ENCODE data around the gene OBP2A.
"Not testable (repeated sequence)": the region's sequence is repeated elsewhere in the genome, so short reads cannot be mapped to it uniquely, and the experiment has no call there.

Gene OBP2A

GRCh38 chr9:135545646-135546176 is at the start of gene OBP2A:
TSS of gene OBP2A (plus strand) at chr9:135546126. CDS start at chr9:135546181, 55 bp downstream.
- DNase-seq (ENCODE audit: low spot score), result not testable (repeated sequence)

DNA sequence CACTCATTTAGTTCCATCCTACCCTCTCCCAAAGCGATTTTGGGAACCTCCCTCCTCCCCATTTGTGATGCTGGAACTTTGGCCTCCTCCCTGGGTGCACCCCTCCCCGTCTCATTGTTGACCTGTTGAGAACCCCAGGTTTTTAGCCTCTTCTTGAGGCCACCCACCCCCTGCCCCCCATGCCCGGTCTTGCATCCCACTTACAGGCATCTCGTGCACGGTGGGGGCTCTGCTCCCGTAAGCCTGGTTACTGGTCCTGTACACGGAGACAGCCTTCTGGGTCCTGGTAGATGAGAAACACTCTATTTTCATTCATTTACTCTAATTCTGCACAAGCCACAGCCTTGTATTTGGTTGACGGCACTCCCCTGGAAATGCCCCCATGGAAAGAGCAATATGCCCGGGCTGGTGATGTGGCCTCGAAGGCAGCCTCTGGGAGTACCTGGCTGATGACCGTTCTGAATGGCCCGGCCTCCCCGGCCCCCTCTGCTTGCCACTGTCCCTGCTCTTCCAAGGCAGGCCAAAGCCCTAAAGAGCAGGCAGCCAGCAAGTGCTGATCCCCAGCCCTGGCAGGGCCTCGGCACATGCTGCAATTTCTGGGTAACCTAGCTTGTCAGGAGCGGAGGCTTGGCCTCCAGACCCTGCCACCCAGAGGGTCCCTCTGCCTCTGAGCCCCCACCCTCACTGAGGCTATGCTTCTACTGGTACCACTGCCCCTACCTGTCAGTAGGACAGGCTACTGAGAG is 47.4 kb upstream of the OBP2A start:
- no peak for DNase-seq (ENCODE audit: low spot score)

DNA sequence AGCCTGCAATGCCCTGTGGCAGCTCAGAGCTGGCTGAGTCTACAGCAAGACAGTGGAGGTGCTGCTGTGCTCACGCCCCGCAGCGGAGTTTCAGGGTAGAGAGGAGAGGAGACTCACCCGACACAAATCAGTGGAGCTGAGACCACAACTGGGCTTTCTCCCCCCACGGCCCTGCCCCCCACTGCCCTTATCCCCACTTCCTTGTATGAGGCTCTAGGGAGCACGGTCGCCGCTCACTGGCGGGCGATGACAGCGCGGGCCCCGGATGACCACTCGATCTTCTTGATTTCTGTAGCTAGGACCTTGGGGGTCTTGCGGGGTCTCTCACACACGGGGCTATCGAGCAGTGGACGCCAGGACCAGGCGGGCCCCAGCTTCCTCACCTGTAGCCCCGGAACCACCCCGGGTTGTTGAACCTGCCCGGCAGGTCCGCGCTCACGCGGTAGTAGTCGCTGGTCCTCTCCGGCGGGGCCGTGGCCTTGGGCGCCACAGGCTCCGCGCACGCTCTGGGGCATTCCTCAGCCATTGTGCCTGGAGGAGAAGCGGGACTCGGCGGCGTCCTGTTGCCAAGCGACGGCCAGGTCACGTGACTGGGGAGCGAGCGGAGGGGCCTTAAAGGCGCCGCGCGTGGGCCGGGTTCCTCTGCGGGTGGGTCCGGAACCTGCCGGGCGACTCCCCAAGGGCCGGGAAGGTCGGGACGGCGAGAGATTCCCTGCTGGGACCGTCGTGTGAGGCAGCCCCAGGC is 46.4 kb upstream of the OBP2A start:
- peak; percentile 94 for DNase-seq (ENCODE audit: low spot score)

GRCh38 chr9:135500071-135500524 is 45.8 kb upstream of the OBP2A start:
- DNase-seq (ENCODE audit: low spot score), result no peak

DNA sequence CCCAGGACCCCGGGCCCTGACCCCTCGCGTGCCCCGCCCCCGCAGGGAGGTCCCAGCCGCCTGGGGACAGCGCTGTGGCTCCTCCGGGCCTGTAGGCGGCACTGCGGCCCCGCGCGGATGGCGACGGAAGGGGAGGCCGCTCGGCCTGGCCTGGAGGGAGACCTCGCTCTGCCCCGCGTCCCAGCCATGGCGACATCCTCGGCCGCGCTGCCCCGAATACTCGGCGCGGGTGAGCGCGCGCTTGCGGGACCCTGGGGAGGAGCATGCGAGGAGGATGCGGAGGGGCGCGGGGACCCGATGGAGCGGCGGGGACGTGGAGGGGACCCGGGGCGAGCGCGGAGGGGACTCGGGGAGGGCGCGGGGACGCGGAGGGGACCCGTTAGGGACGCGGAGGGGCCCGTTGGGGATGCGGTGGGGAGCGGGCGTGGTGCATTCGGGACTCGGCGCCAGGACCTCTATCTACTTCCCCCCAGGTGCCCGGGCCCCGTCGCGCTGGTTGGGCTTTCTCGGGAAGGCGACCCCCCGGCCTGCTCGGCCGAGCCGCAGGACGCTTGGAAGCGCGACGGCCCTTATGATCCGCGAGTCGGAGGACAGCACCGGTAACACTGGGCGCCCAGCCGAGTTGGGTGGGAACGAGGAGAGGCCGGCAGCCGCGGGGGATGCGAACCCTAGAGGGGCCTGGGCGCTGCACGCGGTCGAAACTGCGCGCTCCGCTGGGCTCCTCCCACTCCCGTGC is 45.2 kb upstream of the OBP2A start, which contains the start of gene MRPS2:
MRPS2 (plus strand) TSS at position 158 of the 736 bp plus-strand sequence; CDS start at position 187, 29 bp downstream.
- DNase-seq (ENCODE audit: low spot score), result peak; percentile 96

GRCh38 chr9:135501261-135502167 is 44.4 kb upstream of the OBP2A start:
- peak; percentile 91 for DNase-seq (ENCODE audit: low spot score)

DNA sequence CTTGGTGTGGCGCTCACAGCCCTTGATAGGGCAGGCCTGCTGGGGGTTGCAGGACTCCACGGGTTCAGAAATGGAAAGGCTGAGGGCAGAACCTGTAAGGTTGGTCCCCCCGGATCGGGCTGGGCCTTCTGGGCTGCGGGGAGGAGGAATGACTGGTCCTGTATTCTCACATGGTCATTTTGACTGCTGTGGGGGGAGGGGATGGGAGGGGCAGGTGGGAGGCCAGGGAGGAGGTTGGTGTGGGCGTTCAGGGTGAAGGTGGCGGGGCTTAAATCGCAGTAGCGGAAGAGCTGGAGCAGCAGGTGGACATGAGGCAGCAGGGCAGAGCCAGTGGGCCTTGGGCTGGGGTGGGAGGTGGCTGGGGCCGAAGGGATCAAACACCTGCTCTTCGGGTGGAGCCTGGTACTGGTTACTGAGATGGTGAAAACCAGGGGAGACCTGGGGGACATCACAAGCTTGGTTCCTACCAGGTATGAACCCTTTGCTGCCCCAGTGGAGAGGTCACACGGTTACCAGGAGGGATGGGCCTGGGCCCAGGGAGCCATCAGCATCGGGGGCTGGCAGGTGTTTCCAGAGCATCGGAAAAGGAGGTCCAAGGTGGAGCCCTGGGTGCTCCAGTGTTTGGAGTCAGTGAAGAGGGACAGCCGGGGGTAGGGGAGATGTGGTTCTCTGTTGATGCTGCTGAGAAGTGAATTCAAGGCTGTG is 43.6 kb upstream of the OBP2A start:
- DNase-seq (ENCODE audit: low spot score), result no peak

GRCh38 chr9:135502873-135503321 is 43.0 kb upstream of the OBP2A start:
- no peak for DNase-seq (ENCODE audit: low spot score)

- no peak for DNase-seq (ENCODE audit: low spot score)
Measured at GRCh38 chr9:135503371-135504261, 42.3 kb upstream of the OBP2A start.

- peak; percentile 86 for DNase-seq (ENCODE audit: low spot score)
Measured at GRCh38 chr9:135504262-135505243, 41.4 kb upstream of the OBP2A start.

GRCh38 chr9:135505406-135506187 is 40.3 kb upstream of the OBP2A start:
- no peak for DNase-seq (ENCODE audit: low spot score)

GRCh38 chr9:135506327-135507103 is 39.4 kb upstream of the OBP2A start:
- no peak for DNase-seq (ENCODE audit: low spot score)

DNA sequence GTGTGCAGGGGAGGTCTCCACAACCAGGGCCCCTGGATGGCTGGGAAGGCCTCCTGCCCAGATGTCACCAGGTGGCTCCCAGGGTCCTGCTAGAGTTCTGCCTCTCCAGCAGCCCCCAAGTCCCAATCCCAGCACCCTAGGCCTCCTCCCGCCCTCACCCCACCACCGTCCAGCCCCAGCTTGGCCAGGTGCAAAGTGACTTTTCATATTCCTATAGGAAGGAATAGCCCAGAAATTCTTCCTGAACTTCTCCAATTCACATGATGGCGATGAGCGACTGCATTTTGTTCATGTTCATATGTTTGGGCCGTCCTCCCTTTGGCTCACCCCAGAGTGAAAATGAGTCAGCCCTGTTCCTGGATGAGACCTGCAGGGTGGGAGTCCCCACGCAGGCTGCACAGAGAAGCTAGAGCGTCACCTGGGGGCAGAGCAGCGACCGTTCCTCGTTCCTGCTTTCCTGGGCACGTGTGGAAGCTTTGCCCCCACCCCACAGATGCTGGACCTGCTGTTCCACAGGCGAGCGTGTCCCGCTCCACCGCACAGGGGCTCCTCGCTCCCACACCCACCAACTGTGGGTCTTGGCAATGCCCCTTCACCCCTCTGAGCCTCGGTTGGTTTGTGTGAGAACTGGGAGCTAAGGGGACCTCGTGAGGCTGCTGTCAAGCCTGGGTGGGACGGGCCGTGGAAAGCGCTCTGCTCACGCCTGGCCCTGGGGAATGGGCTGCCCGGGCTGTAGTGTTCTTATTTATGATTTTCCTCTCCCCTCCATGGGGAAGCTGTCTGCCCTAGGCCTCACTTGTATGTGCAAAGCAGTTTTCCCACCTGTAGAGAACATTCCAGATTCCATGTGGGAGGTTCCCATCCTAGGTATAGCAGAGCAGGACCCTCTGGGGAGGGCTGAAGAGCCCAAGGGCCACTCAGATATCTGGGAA is 38.6 kb upstream of the OBP2A start:
- no peak for DNase-seq (ENCODE audit: low spot score)

DNA sequence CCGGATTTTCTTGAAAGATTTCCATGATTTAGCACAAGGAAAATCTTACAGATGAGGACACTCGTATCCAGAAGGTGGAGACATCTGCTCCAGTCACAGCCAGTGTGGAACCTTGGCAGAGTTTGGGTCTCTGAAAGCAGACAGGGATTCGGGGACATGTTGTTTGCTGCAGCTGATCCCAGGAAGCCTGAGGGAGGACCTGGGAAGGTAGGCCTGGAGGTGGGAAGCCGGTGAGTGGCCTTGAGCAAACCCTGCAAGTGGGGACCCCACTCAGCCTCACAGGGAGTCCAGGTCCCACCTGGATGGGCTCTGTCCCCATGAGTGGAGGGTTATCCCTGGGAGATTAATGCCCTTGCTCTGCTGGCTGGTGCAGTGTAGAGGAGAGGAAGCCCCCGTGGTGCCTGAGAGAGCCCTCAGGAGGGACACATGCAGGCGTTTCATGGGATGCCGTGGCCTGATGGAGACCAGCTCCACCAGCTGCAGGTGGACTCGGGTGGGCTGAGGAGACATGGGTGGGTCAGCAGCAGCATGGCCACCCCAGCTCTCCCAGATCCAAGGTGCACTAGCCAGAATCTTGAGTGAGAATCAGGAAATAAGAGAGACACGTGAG is 37.6 kb upstream of the OBP2A start:
- no peak for DNase-seq (ENCODE audit: low spot score)

DNA sequence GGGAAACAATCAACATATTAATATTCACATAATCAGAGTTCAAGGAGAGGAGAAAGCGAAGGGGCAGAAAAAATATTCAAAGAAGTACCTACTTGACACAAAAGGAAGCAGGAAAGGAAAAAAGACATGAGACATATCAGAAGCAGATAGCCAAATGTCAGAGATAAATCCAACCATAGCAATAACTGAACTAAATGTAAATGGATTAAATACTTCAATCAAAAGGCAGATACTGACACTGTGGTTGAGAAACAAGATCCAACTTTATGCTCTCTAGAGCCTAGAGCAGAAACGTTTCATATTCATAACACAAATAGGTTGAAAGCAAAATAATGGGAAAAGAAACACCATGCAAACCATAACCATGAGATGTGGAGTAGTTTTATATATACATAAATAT is 36.5 kb upstream of the OBP2A start:
- no peak for DNase-seq (ENCODE audit: low spot score)

Data from AG08396 (cell line).